NCI-H2029 treated with DMSO at 0.1 percent for 48 hours (cell line): ENCODE measurements around the gene PDE4B.

Source experiments
- DNase-seq: peaks from one replicate; lab custom pipeline; 2025; lab: John Stamatoyannopoulos, UW

Gene PDE4B

GRCh38 chr1:66422804-66423203, 630.1 kb downstream of the PDE4B start:
- no peak for DNase-seq
